SU-DHL-6 (cell line): ENCODE data around the gene ACADSB.

Experiments used
- H2AFZ ChIP-seq: fragments of 200-600 bp; sonication (generic); 2 replicates; pipeline ENCODE4 v1.6.1; 2014; ENCODE audit warnings: low read depth, mild to moderate bottlenecking, moderate library complexity, mixed read lengths, antibody characterized with exemption, low read length; ENCODE audit not compliant: severe bottlenecking
- H3F3A ChIP-seq: fragments of 200-600 bp; shearing (Covaris generic); 2 replicates; pipeline ENCODE4 v1.6.0; 2016; ENCODE audit warnings: antibody characterized with exemption, mild to moderate bottlenecking; ENCODE audit not compliant: insufficient read depth
- H3K27ac ChIP-seq: fragments of 200-600 bp; sonication (generic); 2 replicates; pipeline ENCODE4 v1.5.1; 2016; ENCODE audit warnings: low read depth, mild to moderate bottlenecking, low read length, moderate library complexity, mixed read lengths
- H3K27me3 ChIP-seq: fragments of 200-600 bp; sonication (generic), shearing (Covaris generic); 2 replicates; pipeline ENCODE4 v1.6.0; 2014; ENCODE audit warnings: mild to moderate bottlenecking, low read length
- H3K36me3 ChIP-seq: fragments of 200-600 bp; sonication (generic); 2 replicates; pipeline ENCODE4 v1.6.1; 2014; ENCODE audit warnings: mild to moderate bottlenecking, low read length, mixed read lengths
- H3K4me2 ChIP-seq: fragments of 300-600, 200-600 bp; shearing (Covaris generic), sonication (generic); 2 replicates; pipeline ENCODE4 v1.6.0; 2014; ENCODE audit warnings: low read length, low read depth, mild to moderate bottlenecking; ENCODE audit not compliant: poor library complexity, severe bottlenecking
- H3K4me3 ChIP-seq: fragments of 200-600 bp; sonication (generic); 2 replicates; pipeline ENCODE4 v1.5.1; 2014; ENCODE audit warnings: antibody characterized with exemption, low read length, mild to moderate bottlenecking, mixed read lengths; ENCODE audit not compliant: insufficient read depth, poor library complexity, severe bottlenecking
- H3K79me2 ChIP-seq: fragments of 200-600 bp; sonication (generic); 2 replicates; pipeline ENCODE4 v1.6.1; 2014; ENCODE audit warnings: mild to moderate bottlenecking, low read length, moderate library complexity; ENCODE audit not compliant: insufficient read depth
- H3K9ac ChIP-seq: fragments of 200-600 bp; sonication (generic); 2 replicates; pipeline ENCODE4 v1.7.0; 2014; ENCODE audit warnings: mild to moderate bottlenecking, low read length
- H3K9me2 ChIP-seq: fragments of 200-600 bp; sonication (generic); replicated peaks from 2 replicates; pipeline ENCODE4 v1.6.1; 2014; ENCODE audit warnings: low read length; ENCODE audit not compliant: insufficient read depth
- H3K9me3 ChIP-seq: fragments of 200-600 bp; sonication (generic); 2 replicates; pipeline ENCODE4 v1.6.1; 2014; ENCODE audit warnings: low read length, mixed read lengths; ENCODE audit not compliant: insufficient read depth
- H4K20me1 ChIP-seq: fragments of 200-600 bp; sonication (generic); 2 replicates; pipeline ENCODE4 v1.6.1; 2014; ENCODE audit warnings: low read depth, mild to moderate bottlenecking, antibody characterized with exemption, low read length, moderate library complexity, mixed read lengths
- CTCF ChIP-seq: fragments of 200-600 bp; sonication (generic); IDR thresholded peaks from one replicate; pipeline ENCODE4 v1.5.1; 2017; ENCODE audit warnings: antibody characterized with exemption, mild to moderate bottlenecking, low read length, moderate library complexity; ENCODE audit not compliant: insufficient read depth, poor library complexity, severe bottlenecking
- EZH2phosphoT487 ChIP-seq: fragments of 200-600 bp; sonication (generic), shearing (Covaris generic); conservative IDR thresholded peaks from 2 replicates; pipeline ENCODE4 v1.6.1; 2018; ENCODE audit warnings: mild to moderate bottlenecking, antibody characterized with exemption, low read length, moderate library complexity, mixed read lengths

ACADSB gene

GRCh38 chr10:123100030-123100762 is 91.4 kb downstream of the ACADSB start:
- Histone ChIP-seq H3K36me3 (no peaks in the 10 kb centered on the region), H3K27me3 (no peaks in the 10 kb centered on the region), H3K9me3 (no peaks in the 10 kb centered on the region), H3K27ac (no peak overlapping the region), H3K9ac (no peak overlapping the region), H2AFZ (no peak overlapping the region), H3K9me2 (no peaks in the 10 kb centered on the region), H3K79me2 (no peaks in the 10 kb centered on the region), H3F3A (no peaks in the 10 kb centered on the region), H3K4me2 (no peak overlapping the region), H4K20me1 (no peaks in the 10 kb centered on the region), H3K4me3 (no peak overlapping the region)
- no peak for TF ChIP-seq CTCF
- no peak for TF ChIP-seq EZH2phosphoT487

- H3K4me3 ChIP-seq, result no peak overlapping the region
- TF ChIP-seq EZH2phosphoT487 (no peak), CTCF (no peak)
- no peaks in the 10 kb centered on the region for H3K9me2 ChIP-seq
- no peak overlapping the region for H2AFZ ChIP-seq
- H3K79me2 ChIP-seq, result no peaks in the 10 kb centered on the region
- no peaks in the 10 kb centered on the region for H3K36me3 ChIP-seq
- H3K4me2 ChIP-seq, result no peak overlapping the region
- no peak overlapping the region for H3K9ac ChIP-seq
- H3K9me3 ChIP-seq, result no peaks in the 10 kb centered on the region
- H3K27me3 ChIP-seq, result no peaks in the 10 kb centered on the region
- H4K20me1 ChIP-seq, result no peaks in the 10 kb centered on the region
- H3F3A ChIP-seq, result no peaks in the 10 kb centered on the region
- H3K27ac ChIP-seq, result no peak overlapping the region
These were observed 93.1 kb downstream of the ACADSB start for GRCh38 chr10:123101872-123102271.

- Histone ChIP-seq H4K20me1 (no peaks in the 10 kb centered on the region), H3K4me3 (no peak overlapping the region), H3K9me2 (no peaks in the 10 kb centered on the region), H3K4me2 (no peak overlapping the region), H3K27me3 (no peaks in the 10 kb centered on the region), H2AFZ (no peak overlapping the region), H3F3A (no peaks in the 10 kb centered on the region), H3K79me2 (no peaks in the 10 kb centered on the region), H3K9ac (no peak overlapping the region), H3K36me3 (no peaks in the 10 kb centered on the region), H3K9me3 (no peaks in the 10 kb centered on the region), H3K27ac (no peak overlapping the region)
- no peak for TF ChIP-seq EZH2phosphoT487
- no peak for TF ChIP-seq CTCF
These were observed 93.9 kb downstream of the ACADSB start for GRCh38 chr10:123102673-123103072.
